Fibroblast of lung (primary cell): ENCODE results near the gene FAM50B.

ENCODE experiments used
- CTCF ChIP-seq, 2 donors: IDR thresholded peaks in 1 of 2; conservative IDR thresholded peaks in 1 of 2; 1 replicate in 1 of 2; 2 replicates in 1 of 2; pipeline ENCODE4 v1.5.1; 2011 to 2012; ENCODE audit warnings: low read length in 2 of 2, control low read depth in 1 of 2, inconsistent platforms in 1 of 2, low read depth in 1 of 2, mild to moderate bottlenecking in 1 of 2
- EZH2 ChIP-seq: IDR thresholded peaks from 2 replicates; pipeline ENCODE4 v1.5.1; 2012; ENCODE audit warnings: low read length, control low read depth, mild to moderate bottlenecking; ENCODE audit errors: missing control alignments

DNA sequence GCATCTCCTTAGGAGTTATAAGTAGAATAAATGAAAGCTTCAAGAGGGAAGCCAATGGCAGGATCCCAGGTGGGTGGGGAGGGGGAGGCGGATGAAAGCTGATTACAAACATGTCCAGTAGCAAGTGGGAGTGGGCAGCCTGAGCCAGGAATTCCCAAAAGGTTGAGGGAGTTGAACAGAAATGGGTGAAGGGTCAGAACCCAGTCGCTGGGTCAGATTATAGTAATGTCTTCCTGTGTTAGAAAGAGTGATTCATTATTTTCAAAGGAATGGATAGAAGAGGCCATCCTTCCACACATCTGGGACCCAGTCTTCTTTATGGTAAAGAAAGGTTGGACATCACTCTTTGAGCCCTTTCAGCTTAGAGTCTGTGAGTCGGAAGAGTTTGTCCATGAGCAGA is 41.0 kb upstream of the FAM50B start:
- TF ChIP-seq CTCF (conservative IDR thresholded peaks at IDR 0.05 in 1 of 2, IDR thresholded peaks at IDR 0.05 in 1 of 2; ENCODE audit: low read depth in 1 of 2, low read length in 2 of 2) = no peak
- no peak for TF ChIP-seq EZH2
